ENCODE results near the gene CLCA1. TPM values are rescaled to one million over a fixed set of nuclear protein-coding genes. Genes with fewer than 3 reads are reported as not detected.

CLCA1 gene
- total RNA-seq, 1 donor from 2014 or later: not detected

DNA sequence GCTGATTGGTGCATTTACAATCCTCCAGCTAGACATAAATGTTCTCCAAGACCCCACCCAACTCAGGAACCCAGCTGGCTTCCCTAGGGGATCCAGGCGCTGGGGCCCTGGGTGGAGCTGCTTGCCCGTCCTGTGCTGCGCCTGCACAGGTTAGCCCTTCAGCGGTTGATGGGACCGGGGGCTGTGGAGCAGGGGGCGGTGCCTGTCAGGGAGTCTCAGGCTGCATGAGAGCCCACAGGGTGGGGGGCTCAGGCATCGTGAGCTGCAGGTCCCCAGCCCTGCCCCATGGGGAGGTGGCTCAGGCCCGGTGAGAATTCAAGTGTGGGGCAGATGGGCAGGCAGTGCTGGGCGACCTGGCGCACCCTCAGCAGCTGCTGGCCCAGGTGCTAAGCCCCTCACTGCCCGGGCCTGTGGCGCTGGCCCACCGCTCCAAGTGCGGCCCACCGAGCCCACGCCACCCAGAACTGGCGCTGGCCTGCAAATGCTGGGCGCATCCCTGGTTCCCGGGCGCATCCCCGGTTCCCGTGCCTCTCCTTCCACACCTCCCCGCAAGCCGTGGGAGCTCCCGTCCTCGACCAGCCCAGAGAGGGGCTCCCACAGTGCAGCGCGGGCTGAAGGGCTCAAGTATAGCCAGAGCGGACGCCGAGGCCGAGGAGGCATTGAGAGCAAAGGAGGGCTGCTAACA lies 55.1 kb downstream of the CLCA1 start:
- peaks cover 2% of the 10 kb centered on the region for H3K27me3 Mint-ChIP-seq (ENCODE audit: low read depth)
- H3K9me3 Mint-ChIP-seq (ENCODE audit: low read depth): peaks cover 3% of the 10 kb centered on the region
- no peaks in the 10 kb centered on the region for H3K36me3 Mint-ChIP-seq (ENCODE audit: low read depth)
- no peaks in the 10 kb centered on the region for H3K4me1 Mint-ChIP-seq (ENCODE audit: low read depth)
- no peak overlapping the region for H3K4me3 Mint-ChIP-seq (ENCODE audit: unreplicated experiment)
- DNase-seq (ENCODE audit: low spot score): peak; percentile 90
- H3K27ac Mint-ChIP-seq (ENCODE audit: unreplicated experiment): no peak overlapping the region
- TF ChIP-seq, protein P1, sequence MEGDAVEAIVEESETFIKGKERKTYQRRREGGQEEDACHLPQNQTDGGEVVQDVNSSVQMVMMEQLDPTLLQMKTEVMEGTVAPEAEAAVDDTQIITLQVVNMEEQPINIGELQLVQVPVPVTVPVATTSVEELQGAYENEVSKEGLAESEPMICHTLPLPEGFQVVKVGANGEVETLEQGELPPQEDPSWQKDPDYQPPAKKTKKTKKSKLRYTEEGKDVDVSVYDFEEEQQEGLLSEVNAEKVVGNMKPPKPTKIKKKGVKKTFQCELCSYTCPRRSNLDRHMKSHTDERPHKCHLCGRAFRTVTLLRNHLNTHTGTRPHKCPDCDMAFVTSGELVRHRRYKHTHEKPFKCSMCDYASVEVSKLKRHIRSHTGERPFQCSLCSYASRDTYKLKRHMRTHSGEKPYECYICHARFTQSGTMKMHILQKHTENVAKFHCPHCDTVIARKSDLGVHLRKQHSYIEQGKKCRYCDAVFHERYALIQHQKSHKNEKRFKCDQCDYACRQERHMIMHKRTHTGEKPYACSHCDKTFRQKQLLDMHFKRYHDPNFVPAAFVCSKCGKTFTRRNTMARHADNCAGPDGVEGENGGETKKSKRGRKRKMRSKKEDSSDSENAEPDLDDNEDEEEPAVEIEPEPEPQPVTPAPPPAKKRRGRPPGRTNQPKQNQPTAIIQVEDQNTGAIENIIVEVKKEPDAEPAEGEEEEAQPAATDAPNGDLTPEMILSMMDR (IDR thresholded peaks at IDR 0.05): no peak

DNA sequence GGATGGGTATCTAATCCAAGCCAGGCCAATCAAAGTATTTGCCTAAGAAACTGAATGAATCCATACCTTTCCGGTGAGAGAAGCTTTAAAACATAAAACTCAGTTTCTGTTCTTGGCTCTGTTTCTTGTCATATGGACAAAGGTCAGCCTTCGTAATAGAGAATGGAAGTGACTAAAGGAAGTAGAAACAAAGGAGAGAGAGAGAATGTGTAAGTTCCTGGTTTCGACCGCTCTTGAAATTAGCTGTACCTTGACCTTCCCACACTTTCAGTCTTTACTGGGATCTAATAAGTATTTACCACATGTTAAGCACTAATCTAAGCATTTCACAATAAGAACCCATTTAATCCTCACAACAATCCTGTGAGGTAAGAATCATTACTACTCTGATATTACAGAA lies 58.6 kb downstream of the CLCA1 start:
- no peak for DNase-seq (ENCODE audit: low spot score)
- Mint-ChIP-seq H3K9me3 (ENCODE audit: low read depth) (peaks cover 6% of the 10 kb centered on the region), H3K4me3 (ENCODE audit: unreplicated experiment) (no peak overlapping the region), H3K36me3 (ENCODE audit: low read depth) (no peaks in the 10 kb centered on the region), H3K4me1 (ENCODE audit: low read depth) (no peaks in the 10 kb centered on the region), H3K27ac (ENCODE audit: unreplicated experiment) (no peak overlapping the region), H3K27me3 (ENCODE audit: low read depth) (peaks cover 4% of the 10 kb centered on the region)
- TF ChIP-seq, protein P1 (IDR thresholded peaks at IDR 0.05): no peak

DNA sequence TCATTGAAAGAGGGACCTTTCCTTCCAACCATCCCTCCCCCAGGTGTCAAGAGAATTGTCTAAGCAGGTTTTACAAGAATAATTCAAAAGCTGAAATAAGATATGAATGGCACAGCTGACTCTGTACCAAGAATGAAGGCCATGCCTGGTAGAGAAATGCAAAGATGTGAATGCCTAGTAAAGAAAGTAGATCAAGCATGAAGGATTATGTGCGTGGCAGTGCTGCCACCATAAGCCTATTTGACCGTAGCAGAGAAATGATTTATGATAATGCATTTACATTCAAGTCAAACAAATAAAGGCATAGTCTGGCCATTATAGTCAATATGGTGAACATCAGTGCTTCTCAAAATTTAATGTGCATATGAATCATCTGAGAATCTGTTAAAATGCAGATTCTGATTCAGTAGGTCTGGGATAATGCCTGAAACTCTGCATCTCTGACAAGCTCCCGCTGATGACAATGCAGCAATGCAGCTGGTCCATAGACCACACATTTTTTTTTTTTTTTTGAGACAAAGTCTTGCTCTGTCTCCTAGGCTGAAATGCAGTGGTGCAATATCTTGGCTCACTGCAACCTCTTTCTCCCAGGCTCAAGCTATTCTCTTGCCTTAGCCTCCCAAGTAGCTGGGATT lies 61.6 kb downstream of the CLCA1 start:
- H3K9me3 Mint-ChIP-seq (ENCODE audit: low read depth): peaks cover 4% of the 10 kb centered on the region
- DNase-seq (ENCODE audit: low spot score): no peak
- TF ChIP-seq, protein P1 (IDR thresholded peaks at IDR 0.05): no peak

DNA sequence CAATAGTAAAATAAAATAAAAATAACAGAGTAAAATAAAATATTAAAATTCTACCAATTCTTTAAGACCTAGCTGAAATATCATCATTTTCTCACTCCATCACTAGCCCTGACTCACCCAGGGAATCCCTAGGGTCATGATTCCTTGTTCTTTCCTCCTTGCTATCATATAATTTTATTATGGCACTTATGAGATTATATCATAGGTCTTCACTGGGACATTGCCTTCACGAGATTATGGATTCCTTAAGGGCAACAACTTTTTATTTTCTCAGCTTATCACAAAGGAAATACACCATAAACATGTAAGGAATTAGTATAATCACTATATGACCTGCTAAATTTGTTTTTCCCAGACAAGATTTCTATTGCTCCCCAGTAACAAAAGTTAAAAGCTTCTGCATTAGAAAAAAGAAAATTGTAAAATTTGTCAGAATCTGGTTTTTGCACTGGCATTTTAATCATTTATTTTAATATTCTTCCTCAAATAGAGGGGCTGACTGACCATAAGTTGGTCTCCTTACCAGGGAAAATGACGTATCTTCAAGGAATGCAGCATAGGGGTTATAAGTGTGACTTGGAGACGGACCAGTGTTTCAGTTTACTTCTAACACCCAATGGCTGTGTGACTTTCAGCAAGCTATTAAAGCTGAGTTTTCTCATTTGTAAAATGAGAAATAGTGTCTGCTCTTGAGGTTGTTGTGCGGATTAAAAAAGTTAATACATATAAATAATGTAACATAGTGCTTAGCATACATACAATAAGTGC lies 69.4 kb downstream of the CLCA1 start:
- H3K4me3 Mint-ChIP-seq (ENCODE audit: unreplicated experiment): no peak overlapping the region
- H3K4me1 Mint-ChIP-seq (ENCODE audit: low read depth): no peaks in the 10 kb centered on the region
- H3K27ac Mint-ChIP-seq (ENCODE audit: unreplicated experiment): no peak overlapping the region
- H3K27me3 Mint-ChIP-seq (ENCODE audit: low read depth): peaks cover 13% of the 10 kb centered on the region
- TF ChIP-seq, protein P1 (IDR thresholded peaks at IDR 0.05): no peak
- H3K36me3 Mint-ChIP-seq (ENCODE audit: low read depth): no peaks in the 10 kb centered on the region
- H3K9me3 Mint-ChIP-seq (ENCODE audit: low read depth): no peaks in the 10 kb centered on the region
- no peak for DNase-seq (ENCODE audit: low spot score)

More for the DNA sequence above, 61.6 kb downstream of the CLCA1 start:
- Mint-ChIP-seq H3K4me3 (ENCODE audit: unreplicated experiment) (no peak overlapping the region), H3K27ac (ENCODE audit: unreplicated experiment) (no peak overlapping the region), H3K27me3 (ENCODE audit: low read depth) (peaks cover 18% of the 10 kb centered on the region), H3K36me3 (ENCODE audit: low read depth) (no peaks in the 10 kb centered on the region), H3K4me1 (ENCODE audit: low read depth) (no peaks in the 10 kb centered on the region)

DNA sequence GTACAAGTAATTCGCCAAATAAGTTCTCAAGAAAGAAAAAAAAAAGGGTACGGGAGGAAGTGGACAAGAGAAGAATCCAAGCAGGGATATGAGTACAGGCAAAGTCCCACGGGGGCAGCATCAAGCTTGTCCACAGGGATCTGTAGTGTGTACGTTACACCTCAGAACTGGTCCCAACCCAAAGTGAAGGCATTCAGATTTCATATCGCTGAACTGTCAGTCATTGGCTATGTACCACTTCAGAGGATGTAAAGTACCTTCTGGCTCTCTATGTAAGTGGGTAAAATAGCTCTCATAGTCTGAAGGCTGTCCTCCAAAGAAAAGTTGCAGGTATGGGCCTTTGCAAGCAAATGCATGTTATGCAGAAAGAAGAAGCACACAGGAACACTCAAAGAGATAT lies 70.0 kb downstream of the CLCA1 start:
- H3K4me3 Mint-ChIP-seq (ENCODE audit: unreplicated experiment): no peak overlapping the region
- DNase-seq (ENCODE audit: low spot score): no peak

More for the DNA sequence above, 70.0 kb downstream of the CLCA1 start:
- H3K27me3 Mint-ChIP-seq (ENCODE audit: low read depth): peaks cover 13% of the 10 kb centered on the region
- no peaks in the 10 kb centered on the region for H3K9me3 Mint-ChIP-seq (ENCODE audit: low read depth)
- H3K36me3 Mint-ChIP-seq (ENCODE audit: low read depth): no peaks in the 10 kb centered on the region
- H3K4me1 Mint-ChIP-seq (ENCODE audit: low read depth): no peaks in the 10 kb centered on the region
- TF ChIP-seq, protein P1 (IDR thresholded peaks at IDR 0.05): no peak
- no peak overlapping the region for H3K27ac Mint-ChIP-seq (ENCODE audit: unreplicated experiment)

Data from chondrocyte (in vitro differentiated cells).